Transverse colon (tissue), 4 donors: ENCODE data around the gene BHMT2.

Source experiments
- CTCF ChIP-seq, 5 experiments: fragments of 200-600 bp in 3 of 5; fragments of 450-650 bp in 2 of 5; sonication (generic) in 3 of 5; IDR thresholded peaks; 1 replicate in 2 of 5; 2 replicates in 3 of 5; pipeline ENCODE4 v1.5.1; 2016 to 2017; ENCODE audit warnings: antibody characterized with exemption in 5 of 5, inconsistent platforms in 3 of 5, mild to moderate bottlenecking in 2 of 5, moderate library complexity in 1 of 5
- POLR2A ChIP-seq: fragments of 450-650 bp; IDR thresholded peaks from one replicate; pipeline ENCODE4 v1.6.1; 2016; ENCODE audit warnings: antibody characterized with exemption, mild to moderate bottlenecking, moderate library complexity
- POLR2AphosphoS5 ChIP-seq, 3 donors: sonication (generic); formaldehyde crosslinking; IDR thresholded peaks; one replicate each; pipeline ENCODE4 v1.6.1; 2016; ENCODE audit warnings: antibody characterized with exemption in 3 of 3

DNA sequence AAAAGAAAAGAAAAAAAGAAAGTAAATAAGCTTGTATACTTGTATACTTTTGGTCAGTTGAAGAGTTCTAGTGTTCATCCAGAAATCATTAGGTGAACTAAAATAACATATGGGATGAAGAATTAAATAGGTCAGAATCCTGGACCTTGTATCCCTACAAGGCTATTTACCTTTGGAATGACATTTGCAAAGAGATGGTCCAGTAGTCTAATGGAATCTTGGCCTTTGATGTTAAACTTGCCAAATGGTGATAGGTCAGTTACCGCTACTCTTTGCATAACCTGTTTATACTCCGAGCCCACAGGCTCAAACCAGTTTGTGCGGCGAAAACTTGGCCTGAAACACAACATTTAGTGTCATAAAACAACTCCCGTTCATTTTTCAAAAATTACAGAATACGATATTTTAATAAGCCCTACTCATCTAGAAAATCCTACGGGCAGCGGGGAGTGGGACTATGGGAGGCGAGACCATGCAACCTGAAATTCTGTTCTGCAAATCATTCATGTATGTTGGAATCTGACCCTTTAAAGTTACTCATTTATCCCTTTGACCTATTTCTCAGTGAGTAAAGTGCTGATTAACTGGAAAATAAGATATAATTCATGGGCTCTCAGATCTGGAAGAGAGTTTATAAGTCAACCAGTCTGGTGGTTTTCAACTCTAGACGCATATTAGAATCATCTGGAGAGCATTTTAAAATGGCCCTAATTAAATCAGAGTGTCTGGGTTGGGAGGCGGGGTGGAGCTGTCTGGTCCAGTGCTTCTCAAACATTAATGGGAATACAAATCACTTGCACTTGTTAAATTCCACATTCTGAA lies 38.7 kb upstream of the BHMT2 start:
- no peak for TF ChIP-seq CTCF (IDR thresholded peaks at IDR 0.05)
- TF ChIP-seq POLR2A: no peak
- no peak for TF ChIP-seq POLR2AphosphoS5 (IDR thresholded peaks at IDR 0.05)
